GM19193 (cell line): ENCODE results near the gene ZNF382.
A peak's percentile ranks its signal among the peaks of the same experiment; 100 is the strongest.

Experiments
- POLR2A ChIP-seq: IDR thresholded peaks from 4 replicates; pipeline ENCODE4 v1.6.1; 2011; ENCODE audit not compliant: insufficient read depth, insufficient read length; ENCODE audit errors: extremely low read depth

The ZNF382 gene

DNA sequence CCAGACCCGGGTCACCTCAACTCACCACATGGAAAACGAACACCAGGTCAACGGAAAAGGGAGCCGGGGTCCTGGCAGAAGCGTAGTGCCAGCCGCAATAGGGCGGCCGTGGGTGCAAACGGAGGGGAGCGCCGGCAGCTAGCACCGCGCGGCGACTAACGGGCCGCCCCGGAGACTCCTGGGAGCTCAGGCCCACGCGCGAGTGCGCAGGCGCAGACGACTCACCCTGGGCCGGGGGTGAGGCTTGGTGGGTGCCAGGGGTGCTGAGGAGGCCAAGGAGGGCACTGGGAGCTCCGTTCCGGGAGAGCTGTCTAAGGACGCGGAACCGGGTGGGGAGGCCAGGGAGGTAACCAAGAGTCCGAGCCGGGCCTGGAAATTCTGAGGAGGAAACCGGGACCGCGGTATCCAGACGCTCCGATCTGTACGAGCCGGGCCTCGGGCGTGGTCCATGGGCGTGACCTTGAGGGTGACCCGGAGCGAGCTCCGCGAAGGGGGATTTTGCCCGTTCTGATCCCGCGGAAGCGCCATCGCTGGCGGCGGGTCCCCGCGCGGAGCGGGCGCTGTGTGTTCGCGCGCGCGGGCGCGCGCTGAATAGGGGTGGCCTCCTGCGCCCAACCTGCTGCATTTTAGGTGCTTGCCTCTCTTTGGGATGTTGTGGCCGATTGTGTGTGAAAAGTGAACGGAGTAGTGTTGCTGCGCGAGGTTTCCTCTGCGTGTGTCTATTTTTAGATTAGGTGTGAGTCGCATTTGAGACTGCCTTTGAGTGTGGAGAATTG, at the start of gene ZNF382:
Gene ZNF382, plus strand, starts transcription at position 213 of the 776 bp plus-strand sequence. CDS start 4,602 bp downstream, outside the sequence.
- TF ChIP-seq POLR2A: peak; percentile 66

DNA sequence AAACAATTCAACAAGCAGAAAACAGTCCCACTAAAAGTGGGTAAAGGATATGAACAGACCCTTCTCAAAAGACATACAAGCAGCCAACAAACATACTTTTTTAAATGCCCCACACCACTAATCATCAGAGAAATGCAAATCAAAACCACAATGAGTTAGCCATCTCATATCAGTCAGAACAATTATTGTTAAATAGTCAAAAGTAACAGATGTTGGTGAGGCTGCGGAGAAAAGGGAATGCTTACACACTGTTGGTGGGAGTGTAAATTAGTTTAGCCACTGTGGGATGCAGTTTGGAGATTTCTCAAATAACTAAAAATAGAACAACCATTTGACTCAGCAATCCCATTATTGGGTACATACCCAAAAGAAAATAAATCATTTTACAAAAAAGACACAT, 40.7 kb upstream of the ZNF382 start:
- TF ChIP-seq POLR2A: no peak

DNA sequence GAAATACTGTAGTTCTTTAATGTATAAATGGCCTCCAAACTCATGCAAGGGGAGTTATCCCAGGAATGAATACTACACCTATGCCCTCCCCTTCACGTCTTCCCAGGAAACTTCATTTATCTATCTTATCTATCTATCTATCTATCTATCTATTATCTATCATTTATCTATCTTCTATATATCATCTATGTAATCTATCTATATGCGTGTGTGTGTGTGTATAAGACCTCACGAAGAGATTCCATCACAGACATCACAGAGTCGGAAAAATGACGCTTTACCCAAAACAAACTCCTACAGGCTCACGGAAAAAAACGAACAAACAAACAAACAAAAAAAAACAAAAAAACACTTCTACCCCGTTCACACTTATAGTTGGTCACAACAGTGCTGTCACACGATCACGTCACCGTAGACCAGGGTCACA, 32.5 kb upstream of the ZNF382 start:
- TF ChIP-seq POLR2A: no peak

DNA sequence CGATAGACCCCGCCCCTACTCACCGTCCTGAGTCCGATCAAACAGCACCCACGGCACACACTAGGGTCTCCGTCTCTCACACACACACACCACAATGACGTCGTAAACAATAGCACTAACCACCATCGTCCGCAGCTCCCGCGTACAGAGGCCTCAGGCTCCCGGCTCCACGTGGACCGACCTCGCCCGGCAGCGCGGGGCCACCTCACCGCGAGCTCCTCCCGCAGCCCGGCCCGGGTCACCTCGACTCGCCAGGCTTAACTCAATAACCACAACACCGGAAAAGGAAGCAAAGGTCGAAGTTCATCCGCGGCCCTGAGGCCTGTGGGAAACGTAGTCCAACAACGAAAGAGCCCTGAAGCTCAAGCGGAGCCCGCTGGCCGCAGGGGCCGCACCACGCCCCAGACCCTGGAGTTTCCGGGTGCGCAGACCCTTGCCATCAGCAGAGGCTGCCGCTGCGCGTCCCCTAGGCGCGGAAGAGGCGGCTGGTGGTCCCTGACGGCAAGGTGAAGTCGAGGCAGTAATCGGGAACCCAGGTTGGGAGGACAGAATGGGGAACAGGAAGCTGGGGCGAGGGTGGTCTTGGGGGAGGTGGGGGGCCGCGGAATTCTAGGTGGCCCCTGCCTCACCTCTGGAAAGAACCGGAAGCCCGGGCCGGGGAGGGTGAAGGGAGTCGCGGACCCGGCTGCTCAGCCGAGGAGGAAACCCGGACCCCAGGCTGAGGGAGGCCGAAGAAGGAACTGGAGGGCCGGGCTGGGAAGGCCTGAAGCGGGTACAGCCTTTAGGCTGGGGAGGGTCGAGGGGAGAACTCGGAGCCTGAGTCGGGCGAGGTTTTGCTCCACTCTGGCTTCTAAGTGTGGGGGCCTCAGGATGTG, 31.9 kb upstream of the ZNF382 start, which contains the start of gene ZNF529:
Gene ZNF529, minus strand, starts transcription at position 273 of the 875 bp plus-strand sequence. CDS start 946 bp downstream, outside the sequence.
- peak; percentile 92 for TF ChIP-seq POLR2A

DNA sequence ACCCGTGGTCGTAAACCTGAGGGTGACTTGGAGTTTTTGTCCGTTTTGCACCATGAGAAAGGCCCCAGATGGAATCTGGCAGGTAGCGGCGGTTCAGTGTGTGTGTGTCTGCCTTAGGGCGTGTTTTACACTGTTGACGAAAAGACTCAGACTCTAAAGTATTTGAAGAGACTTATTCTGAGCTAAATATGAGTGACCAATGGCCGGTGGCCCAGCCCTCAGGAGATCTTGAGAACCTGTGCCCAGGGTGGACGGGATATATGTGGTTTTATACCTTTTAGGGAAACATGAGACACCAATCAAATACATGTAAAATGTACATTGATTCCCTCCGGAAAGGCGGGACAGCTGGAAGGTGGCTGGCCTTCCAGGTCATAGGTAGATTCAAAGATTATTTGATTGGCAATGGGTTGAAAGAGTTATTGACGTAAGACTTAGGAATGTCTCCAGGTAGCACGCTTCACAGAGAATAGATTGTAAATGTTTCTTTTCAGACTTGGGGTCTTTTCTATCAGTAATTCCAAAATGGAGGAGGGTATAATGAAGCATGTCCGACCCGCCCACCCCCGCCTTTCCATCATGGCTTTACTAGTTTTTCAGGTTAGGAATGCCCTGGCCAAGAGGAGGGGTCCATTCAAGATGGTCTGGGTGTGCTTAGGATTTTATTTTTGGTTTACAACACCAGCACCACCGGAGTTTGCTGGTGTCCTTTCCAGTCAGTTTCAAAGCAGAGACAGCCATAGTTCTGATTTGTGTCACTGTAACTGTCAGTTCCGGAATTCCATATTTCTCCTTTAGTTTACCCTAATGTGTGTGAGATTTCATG, 31.0 kb upstream of the ZNF382 start:
- no peak for TF ChIP-seq POLR2A

DNA sequence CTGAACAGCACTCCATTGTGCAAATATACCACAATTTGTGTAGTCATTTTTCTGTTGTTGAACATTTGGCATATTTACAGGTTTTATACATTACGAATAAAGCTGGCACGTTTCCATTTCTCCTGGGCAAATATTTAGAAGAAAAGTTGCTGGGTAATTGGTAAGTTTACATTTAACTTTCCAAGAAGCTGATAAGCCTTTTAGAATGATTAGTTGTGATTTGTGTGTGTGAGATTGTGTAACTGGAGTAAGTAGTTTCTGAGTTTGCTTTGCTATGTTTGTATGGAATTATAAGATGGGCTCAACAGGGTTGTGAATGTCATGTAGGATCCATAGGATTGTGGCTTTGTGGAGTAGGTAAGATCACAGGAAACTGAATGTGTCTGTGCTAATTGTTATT, 30.4 kb upstream of the ZNF382 start:
- TF ChIP-seq POLR2A: no peak

DNA sequence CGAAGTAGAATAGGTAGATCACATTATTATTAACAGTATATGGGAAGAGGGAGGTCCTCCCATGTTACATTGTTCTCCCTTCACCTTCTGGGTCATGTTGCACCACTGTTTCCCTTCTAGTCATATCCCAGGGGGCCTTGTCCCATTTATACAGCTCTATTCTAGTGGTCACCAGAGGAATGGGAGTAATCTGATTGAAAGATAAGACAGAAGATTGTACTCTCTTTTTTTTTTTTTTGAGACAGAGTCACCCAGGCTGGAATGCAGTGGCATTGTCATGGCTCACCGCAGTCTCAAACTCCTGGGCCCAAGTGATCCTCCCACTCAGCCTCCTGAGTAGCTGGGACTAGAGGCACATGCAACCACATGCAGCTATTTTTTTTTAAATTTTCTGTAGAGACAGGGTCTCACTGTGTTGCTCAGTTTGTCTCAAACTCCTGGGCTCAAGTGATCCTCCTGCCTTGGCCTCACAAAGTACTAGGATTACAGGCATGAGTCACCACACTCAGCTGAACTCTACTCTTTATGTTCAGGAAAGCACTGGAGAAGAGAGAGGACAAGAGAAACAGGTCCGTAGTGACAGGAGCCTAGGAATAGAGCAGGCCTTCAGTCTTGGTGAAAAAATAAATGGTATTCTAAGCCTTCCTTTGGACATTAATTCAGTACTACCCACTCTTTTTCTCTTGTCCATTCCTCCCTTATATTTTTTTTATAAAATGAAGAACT, 27.7 kb upstream of the ZNF382 start:
- no peak for TF ChIP-seq POLR2A

DNA sequence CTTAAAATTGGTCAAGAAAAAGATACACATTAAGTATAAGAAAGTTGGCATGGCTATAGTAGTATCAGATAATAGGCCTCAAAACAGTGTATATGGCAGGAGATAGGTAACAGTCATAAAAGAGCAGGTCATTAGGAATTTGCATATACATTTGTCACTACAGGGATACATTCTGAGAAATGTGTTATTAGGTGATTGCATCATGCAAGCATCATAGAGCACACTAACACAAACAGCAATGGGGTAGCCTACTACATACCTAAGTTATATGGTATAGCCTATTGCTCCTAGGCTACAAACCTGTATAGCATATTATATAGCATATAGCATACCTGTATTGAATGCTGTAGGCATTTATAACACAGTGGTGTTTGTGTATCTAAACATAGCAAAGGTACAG, 25.9 kb upstream of the ZNF382 start:
- TF ChIP-seq POLR2A: no peak

DNA sequence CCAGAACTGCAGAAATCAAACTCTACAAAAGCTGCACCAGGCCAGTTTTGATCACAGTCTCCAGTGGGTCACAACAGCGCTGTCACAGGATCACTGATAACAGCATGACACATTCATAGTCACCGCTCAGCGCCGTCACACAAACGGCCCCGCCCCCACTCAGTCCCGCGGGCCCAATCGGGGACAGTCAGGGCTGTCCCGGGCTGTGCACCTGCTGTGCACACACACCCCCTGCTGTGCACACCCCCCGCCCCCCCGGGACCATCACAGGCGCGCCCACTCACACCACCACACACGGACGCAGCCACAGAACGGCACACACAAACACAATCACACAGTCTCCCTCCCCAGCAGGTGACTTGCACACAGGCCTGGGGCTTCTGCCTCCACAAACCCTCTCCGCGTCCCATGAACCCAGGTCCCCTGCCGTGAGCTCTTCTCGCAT, 435 bp upstream of the ZNF382 start:
- TF ChIP-seq POLR2A: no peak

DNA sequence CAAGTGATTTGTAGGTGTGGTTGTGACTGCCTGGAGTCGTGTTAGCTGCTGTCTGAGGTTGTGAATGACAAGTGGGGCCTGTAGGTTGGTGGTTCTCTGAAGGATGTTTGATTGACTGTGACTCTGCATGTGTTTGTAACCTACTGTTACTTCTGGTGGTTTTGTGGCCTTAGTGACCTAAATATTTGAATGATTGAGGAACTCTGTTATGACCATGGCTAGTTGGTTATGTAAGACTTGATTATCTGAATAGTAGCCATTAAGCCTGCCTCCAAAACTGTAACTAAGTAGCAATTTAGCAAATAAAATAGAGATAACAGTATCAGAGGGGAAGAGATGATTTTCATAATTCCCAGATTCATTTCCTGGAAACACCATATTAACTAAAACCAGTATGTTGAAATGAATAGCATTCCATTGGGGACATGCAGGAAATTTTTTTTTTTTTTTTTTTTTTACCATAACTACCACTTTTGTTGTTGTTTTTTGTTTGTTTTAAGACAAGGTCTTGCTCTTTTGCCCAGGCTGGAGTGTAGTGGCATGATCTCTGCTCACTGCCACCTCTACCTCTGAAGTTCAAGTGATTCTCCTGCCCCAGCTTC, 865 bp downstream of the ZNF382 start:
- no peak for TF ChIP-seq POLR2A

DNA sequence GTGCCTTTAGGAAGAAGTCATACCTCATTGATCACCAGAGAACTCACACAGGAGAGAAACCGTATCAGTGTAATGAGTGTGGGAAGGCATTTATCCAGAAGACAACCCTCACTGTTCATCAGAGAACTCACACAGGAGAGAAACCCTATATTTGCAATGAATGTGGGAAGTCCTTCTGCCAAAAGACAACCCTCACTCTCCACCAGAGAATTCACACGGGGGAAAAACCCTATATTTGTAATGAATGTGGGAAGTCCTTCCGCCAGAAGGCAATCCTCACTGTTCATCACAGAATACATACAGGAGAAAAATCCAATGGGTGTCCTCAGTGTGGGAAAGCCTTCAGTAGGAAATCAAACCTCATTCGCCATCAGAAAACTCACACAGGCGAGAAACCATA, 21.9 kb downstream of the ZNF382 start:
- TF ChIP-seq POLR2A: no peak

DNA sequence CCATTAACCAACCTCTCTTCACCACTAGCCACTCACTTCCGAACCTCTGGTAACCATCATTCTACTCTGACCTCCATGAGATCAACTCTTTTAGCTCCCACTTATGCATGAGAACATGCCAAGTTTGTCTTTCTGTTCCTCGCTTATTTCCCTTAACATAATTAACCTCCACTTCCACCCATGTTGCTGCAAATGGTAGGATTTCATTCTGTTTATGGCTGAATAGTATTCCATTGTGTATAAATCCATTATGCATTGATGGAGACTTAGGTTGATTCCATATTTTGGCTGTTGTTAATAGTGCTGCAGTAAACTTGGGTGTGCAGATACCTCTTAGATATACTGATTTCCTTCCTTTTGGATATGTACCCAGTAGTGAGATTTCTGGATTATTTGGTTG, 30.2 kb downstream of the ZNF382 start:
- no peak for TF ChIP-seq POLR2A

DNA sequence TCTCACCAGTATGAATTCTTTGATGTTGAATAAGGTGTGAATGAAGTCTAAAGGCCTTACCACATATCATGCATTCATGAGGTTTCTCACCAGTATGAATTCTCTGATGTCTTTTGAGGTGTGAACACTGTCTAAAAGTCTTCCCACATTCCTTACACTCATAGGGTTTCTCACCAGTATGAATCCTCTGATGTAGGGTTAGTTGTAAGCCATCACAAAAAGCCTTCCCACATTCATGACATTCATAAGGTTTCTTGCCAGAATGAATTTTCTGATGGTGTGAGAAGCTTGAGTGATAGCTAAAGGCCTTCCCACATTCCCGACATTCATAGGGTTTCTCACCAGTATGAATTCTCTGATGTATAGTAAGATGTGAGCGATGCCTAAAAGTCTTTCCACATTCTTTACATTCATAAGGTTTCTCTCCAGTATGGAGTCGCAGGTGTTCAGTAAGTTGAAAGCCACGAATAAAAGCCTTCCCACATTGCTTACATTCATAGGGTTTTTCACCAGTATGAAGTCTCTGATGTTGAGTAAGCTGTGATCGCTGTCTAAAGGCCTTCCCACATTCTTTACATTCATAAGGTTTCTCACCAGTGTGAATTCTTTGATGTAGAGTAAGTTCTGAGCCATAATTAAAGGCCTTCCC, 33.9 kb downstream of the ZNF382 start:
- no peak for TF ChIP-seq POLR2A
